ENCODE measurements around the gene ARAP1.

GRCh38 chr11:72679869-72680268 is 72.3 kb downstream of the ARAP1 start:
- TF ChIP-seq CTCF (conservative IDR thresholded peaks at IDR 0.05; ENCODE audit: low read depth, low read length) (no peak), EZH2 (IDR thresholded peaks at IDR 0.05; ENCODE audit: low read length, unreplicated experiment) (no peak), EZH2phosphoT487 (IDR thresholded peaks at IDR 0.05; ENCODE audit: borderline replicate concordance, low read length) (no peak)

Measured in PC-3 (cell line).